GM15510 (cell line): ENCODE data around the gene DAPK1.

ENCODE experiments used
- POLR2A ChIP-seq: IDR thresholded peaks from 3 replicates; pipeline ENCODE4 v1.6.1; 2011; ENCODE audit warnings: borderline replicate concordance; ENCODE audit not compliant: insufficient read length; ENCODE audit errors: extremely low read depth

Gene DAPK1

GRCh38 chr9:87714819-87715218, 217.2 kb downstream of the DAPK1 start:
- TF ChIP-seq POLR2A, result no peak

- no peak for TF ChIP-seq POLR2A
Measured at GRCh38 chr9:87716141-87716540, 218.5 kb downstream of the DAPK1 start.

GRCh38 chr9:87717456-87717855, 219.8 kb downstream of the DAPK1 start:
- TF ChIP-seq POLR2A, result no peak

GRCh38 chr9:87718231-87718630, 220.6 kb downstream of the DAPK1 start:
- TF ChIP-seq POLR2A, result no peak

GRCh38 chr9:87718852-87719612, 221.4 kb downstream of the DAPK1 start:
- no peak for TF ChIP-seq POLR2A

- no peak for TF ChIP-seq POLR2A
Measured at GRCh38 chr9:87720173-87720572, 222.5 kb downstream of the DAPK1 start.

- TF ChIP-seq POLR2A, result no peak
Measured at GRCh38 chr9:87722393-87723088, 224.9 kb downstream of the DAPK1 start.

- no peak for TF ChIP-seq POLR2A
Measured at GRCh38 chr9:87725356-87725899, 227.8 kb downstream of the DAPK1 start.

- TF ChIP-seq POLR2A, result no peak
Measured at GRCh38 chr9:87725900-87726709, 228.4 kb downstream of the DAPK1 start, which contains the start of gene CTSL. Gene CTSL (plus strand): TSS chr9:87726119. CDS start chr9:87727604, 1,485 bp downstream.

GRCh38 chr9:87729246-87729645, 231.6 kb downstream of the DAPK1 start:
- TF ChIP-seq POLR2A, result no peak

GRCh38 chr9:87731321-87731720, 233.7 kb downstream of the DAPK1 start:
- TF ChIP-seq POLR2A, result no peak

- TF ChIP-seq POLR2A, result no peak
Measured at GRCh38 chr9:87732344-87732743, 234.7 kb downstream of the DAPK1 start.

GRCh38 chr9:87732756-87733155, 235.1 kb downstream of the DAPK1 start:
- no peak for TF ChIP-seq POLR2A

GRCh38 chr9:87733273-87734052, 235.8 kb downstream of the DAPK1 start:
- no peak for TF ChIP-seq POLR2A
